IgD-negative memory B cell (primary cell): ENCODE measurements around the gene BPIFB4. TPM values are rescaled to one million over a fixed set of nuclear protein-coding genes. Genes with fewer than 3 reads are reported as not detected.

Experiments
- H3K27ac Mint-ChIP-seq, 3 donors: one replicate each; pipeline ENCODE4 v1.8.0; 2020 to 2022; ENCODE audit warnings: mild to moderate bottlenecking in 3 of 3, mixed read lengths in 3 of 3, moderate library complexity in 1 of 3
- H3K27me3 Mint-ChIP-seq: one replicate; pipeline ENCODE4 v1.8.0; 2021; ENCODE audit warnings: mixed read lengths
- H3K36me3 Mint-ChIP-seq: one replicate; pipeline ENCODE4 v1.8.0; 2020; ENCODE audit warnings: mild to moderate bottlenecking, mixed read lengths
- H3K4me1 Mint-ChIP-seq, 3 donors: one replicate each; pipeline ENCODE4 v1.8.0; 2020 to 2022; ENCODE audit warnings: mixed read lengths in 3 of 3, mild to moderate bottlenecking in 1 of 3
- H3K4me3 Mint-ChIP-seq, 4 donors: one replicate each; pipeline ENCODE4 v1.8.0; 2020 to 2022; ENCODE audit warnings: mild to moderate bottlenecking in 4 of 4, mixed read lengths in 4 of 4, moderate library complexity in 3 of 4
- H3K9me3 Mint-ChIP-seq, 3 donors: one replicate each; pipeline ENCODE4 v1.8.0; 2020 to 2021; ENCODE audit warnings: mixed read lengths in 3 of 3, mild to moderate bottlenecking in 1 of 3
- polyA plus RNA-seq: library from polyadenylated mRNA; unstranded; fragments of 300-500 nt; fragmentation: Illumina TruSeq; gene quantifications from one replicate; pipeline ENCODE4 v1.2.3, GENCODE V29; 2021

Gene BPIFB4
- polyA plus RNA-seq, 1 donor from 2014 or later = not detected

DNA sequence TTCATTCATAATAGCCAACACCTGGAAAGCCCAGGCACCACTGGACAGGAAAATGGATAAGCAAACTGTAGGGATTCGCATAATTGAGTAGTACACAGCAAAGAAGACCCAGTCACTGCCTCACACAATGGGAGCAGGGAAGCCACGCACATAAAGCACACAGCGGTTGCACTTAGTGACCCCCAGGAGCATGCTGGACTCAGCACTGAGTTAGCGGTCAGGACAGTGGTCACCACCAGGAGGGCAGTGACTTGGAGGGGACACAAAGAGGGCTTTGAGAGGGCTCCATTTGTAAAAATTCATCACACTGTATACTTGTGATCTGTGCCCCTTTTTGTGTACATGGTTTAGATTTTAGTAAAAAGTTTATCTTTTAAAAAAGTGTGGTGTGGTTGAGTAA, 28.1 kb upstream of the BPIFB4 start:
- peaks cover 0 to 3% (median 2%) of the 10 kb centered on the region in 3 donors for H3K9me3 Mint-ChIP-seq
- peaks cover 3% of the 10 kb centered on the region for H3K27me3 Mint-ChIP-seq
- no peak overlapping the region for H3K27ac Mint-ChIP-seq
- no peak overlapping the region for H3K4me3 Mint-ChIP-seq
- no peaks in the 10 kb centered on the region for H3K4me1 Mint-ChIP-seq
- peaks cover 2% of the 10 kb centered on the region for H3K36me3 Mint-ChIP-seq

DNA sequence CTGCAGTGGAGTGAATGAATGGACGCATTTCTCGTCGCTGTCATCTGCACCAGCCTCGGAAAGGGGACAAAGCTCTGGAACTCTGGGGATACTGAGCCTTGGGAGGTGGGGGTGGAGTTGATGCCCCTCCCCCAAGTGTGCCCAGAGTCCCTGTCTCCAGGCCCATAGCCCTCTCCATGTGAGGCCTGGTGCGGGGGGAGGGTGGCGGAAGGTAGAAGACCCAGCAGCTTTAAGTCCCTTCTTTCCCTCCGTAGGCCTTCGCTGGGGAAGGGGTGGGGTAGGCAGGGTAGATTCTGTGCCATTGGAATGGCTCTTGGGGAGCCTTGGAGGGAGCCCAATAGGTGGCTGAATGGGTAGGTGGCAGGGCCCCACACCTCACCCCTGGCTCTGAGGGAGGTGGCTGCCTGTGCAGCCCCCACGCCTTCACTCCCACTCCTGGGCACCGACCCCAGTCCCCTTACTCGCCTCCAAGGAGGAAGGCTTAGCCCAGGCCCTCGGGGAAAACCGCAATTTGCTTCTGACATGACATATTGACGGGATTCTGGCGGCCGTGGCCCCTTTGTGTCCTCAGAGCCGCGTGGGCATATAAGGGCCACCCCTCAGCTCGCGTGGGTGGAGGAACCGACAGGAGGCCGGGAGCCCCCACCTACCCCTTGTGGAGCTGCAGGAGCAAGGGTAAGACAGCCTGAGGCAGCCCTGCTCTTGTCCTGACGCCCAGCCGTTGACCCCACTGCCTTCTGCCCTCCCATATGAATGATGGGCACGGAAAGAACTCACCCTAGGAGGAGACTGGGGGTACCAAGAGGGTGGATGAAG, 25.9 kb upstream of the BPIFB4 start, which contains the start of gene BPIFB3:
TSS of gene BPIFB3 (plus strand) at position 613 of the 816 bp plus-strand sequence. CDS start 1,533 bp downstream, outside the sequence.
- Mint-ChIP-seq H3K4me3 (peak within 1 kb of the TSS in 1 of 4 donors; percentile 39), H3K36me3 (peaks cover 2% of the 10 kb centered on the region), H3K4me1 (no peaks in the 10 kb centered on the region), H3K9me3 (no peaks in the 10 kb centered on the region), H3K27ac (peak within 1 kb of the TSS in 1 of 3 donors; percentile 88), H3K27me3 (peaks cover 3% of the 10 kb centered on the region)

DNA sequence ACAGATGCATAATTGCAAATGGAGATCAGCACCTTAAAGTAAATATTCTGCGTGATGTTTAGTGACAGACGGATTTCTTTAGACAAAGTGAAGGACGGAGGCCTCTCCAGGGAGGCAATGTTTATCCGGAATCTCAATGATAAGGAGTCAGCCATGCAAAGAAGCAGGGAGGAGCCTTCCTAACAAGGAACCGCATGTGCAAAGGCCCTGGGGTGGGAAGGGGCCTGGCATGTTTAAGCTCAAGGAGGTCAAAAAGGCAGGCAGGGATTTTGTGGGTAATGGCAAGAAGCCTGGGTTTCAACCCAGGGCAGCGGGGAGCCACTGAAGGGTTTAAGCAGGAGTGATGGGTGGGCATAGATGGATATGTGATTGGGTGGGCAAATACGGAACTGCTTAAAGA, 25.1 kb upstream of the BPIFB4 start:
- Mint-ChIP-seq H3K27me3 (peaks cover 3% of the 10 kb centered on the region), H3K9me3 (no peaks in the 10 kb centered on the region), H3K4me3 (peak overlapping the region in 1 of 4 donors; percentile 39), H3K4me1 (peaks cover 0 to 1% (median 0%) of the 10 kb centered on the region in 3 donors), H3K27ac (peak overlapping the region in 1 of 3 donors; percentile 88), H3K36me3 (peaks cover 2% of the 10 kb centered on the region)

DNA sequence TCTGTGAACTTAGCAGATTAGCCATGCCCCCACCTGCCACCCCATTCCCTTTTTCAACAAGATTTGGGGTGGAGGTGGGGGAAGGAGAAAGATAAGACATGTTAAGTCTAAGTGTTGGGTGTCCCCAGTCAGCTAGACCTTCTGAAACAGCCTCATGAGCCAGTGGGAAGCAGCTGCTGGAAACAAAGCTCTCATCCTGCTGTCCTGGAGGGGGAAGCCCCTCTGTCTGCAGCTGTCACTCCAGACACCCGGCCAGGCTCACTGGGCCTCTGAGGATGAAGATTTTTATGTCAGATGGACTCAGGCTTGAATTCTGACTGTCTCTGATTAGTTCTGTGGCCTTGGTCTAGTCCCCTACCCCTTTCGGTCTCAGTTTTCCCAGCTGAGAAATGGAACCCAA, 24.7 kb upstream of the BPIFB4 start:
- H3K4me1 Mint-ChIP-seq = peaks cover 0 to 1% (median 0%) of the 10 kb centered on the region in 3 donors
- H3K9me3 Mint-ChIP-seq = no peaks in the 10 kb centered on the region
- no peak overlapping the region for H3K4me3 Mint-ChIP-seq
- peaks cover 2% of the 10 kb centered on the region for H3K36me3 Mint-ChIP-seq
- H3K27ac Mint-ChIP-seq = peak overlapping the region in 1 of 3 donors; percentile 88
- peaks cover 3% of the 10 kb centered on the region for H3K27me3 Mint-ChIP-seq

DNA sequence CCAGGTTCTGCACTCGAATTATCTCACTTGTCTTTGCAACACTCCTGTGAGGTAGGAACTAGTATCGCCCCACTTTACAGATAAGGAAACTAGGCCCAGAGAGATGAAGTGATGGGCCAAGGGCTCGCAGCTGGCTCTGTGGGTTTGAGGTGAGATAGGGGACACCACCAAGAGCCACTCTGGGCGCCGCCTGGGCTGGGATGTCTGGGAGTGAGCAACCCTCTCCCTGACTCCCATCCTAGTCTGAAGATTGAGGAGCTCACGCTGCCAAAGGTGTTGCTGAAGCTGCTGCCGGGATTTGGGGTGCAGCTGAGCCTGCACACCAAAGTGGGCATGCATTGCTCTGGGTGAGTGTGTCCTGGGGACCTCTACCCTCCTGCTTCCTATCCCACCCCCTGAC, 20.3 kb upstream of the BPIFB4 start:
- no peaks in the 10 kb centered on the region for H3K9me3 Mint-ChIP-seq
- H3K36me3 Mint-ChIP-seq = peaks cover 2% of the 10 kb centered on the region
- H3K4me1 Mint-ChIP-seq = peaks cover 0 to 1% (median 0%) of the 10 kb centered on the region in 3 donors
- no peak overlapping the region for H3K27ac Mint-ChIP-seq
- H3K4me3 Mint-ChIP-seq = no peak overlapping the region
- peaks cover 6% of the 10 kb centered on the region for H3K27me3 Mint-ChIP-seq

DNA sequence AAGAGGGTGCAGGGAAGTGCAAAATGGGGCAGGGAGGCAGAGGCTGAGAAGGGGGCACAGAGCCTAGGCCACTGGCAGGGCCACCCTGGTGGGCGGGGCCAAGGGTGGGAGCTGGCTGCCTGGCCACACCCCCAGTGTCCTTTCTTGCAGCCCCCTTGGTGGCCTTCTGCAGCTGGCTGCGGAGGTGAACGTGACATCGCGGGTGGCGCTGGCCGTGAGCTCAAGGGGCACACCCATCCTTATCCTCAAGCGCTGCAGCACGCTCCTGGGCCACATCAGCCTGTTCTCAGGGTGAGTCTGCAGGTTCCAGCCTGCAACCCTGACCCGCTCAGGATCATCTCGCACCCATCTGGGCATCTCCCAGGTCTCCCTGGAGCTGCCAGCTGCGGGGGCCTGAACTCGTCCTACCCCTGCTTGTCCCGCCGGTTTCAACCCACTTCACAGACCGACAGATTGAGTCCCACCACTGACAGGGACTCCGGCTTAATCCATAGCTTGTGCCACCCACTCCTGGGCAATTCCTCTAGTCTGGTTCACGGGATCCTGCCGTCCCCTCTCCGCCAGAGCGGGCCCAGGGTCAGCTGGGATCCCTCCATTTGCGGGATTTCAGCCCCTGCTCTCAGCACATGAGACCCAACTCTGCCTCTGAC, 19.6 kb upstream of the BPIFB4 start:
- H3K9me3 Mint-ChIP-seq = no peaks in the 10 kb centered on the region
- H3K36me3 Mint-ChIP-seq = peaks cover 2% of the 10 kb centered on the region
- H3K4me3 Mint-ChIP-seq = no peak overlapping the region

DNA sequence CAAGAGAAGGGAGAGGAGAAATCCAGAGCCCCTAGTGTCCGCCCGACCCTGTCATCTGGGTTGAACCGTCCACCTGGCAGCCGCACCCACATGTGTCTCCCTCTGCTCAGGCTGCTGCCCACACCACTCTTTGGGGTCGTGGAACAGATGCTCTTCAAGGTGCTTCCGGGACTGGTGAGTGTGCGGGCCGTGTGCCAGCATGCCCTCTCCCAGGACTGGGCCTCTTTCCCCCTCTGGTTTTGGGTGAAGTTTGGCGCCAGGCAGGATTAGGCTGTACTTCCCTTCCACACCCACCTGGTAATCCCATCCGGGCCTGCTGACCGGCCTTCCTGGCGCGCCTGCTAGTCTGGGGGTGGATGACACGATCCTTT, 17.8 kb upstream of the BPIFB4 start:
- Mint-ChIP-seq H3K4me3 (no peak overlapping the region), H3K27me3 (peaks cover 3% of the 10 kb centered on the region), H3K9me3 (no peaks in the 10 kb centered on the region), H3K27ac (no peak overlapping the region), H3K36me3 (no peaks in the 10 kb centered on the region), H3K4me1 (peaks cover 0 to 6% (median 3%) of the 10 kb centered on the region in 3 donors)

More for the DNA sequence above, 19.6 kb upstream of the BPIFB4 start:
- Mint-ChIP-seq H3K27me3 (peaks cover 3% of the 10 kb centered on the region), H3K27ac (no peak overlapping the region), H3K4me1 (peaks cover 0 to 1% (median 0%) of the 10 kb centered on the region in 3 donors)

DNA sequence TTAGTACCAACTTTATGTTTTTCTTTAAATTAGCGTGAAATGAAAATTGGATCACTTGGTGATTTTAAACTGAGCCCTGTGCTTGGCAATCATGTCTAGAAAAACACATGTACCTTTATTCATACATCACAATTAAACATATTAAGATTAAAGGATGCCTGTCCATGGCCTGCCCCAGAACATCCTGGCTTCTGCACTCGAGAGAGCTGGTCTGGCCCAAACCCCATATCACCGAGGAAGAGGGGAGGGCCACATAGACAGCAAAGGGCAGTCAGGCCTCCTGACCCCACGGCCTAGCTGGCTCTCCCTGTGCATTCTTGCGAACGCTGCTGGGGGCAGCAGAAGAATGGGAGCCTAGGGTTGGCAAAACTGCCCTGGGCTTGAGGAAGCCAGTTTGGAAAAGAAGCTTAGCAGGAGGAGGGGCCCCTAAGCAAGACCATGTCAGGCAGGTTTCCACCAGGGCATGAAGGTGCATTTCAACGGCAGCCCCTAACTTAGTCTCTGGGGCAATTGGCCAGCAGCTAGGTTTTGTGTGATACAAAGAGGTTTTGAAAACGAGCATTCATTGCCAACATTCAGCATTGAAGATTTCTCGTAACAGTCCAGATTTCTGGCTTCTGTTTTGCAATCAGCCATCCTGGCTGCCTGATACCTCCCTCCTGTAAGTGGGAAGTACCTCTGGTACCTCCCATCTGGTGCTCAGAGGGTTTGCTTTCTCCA, 17.2 kb upstream of the BPIFB4 start:
- no peaks in the 10 kb centered on the region for H3K9me3 Mint-ChIP-seq
- H3K36me3 Mint-ChIP-seq = no peaks in the 10 kb centered on the region
- H3K27ac Mint-ChIP-seq = no peak overlapping the region
- peaks cover 3% of the 10 kb centered on the region for H3K27me3 Mint-ChIP-seq
- no peak overlapping the region for H3K4me3 Mint-ChIP-seq
- H3K4me1 Mint-ChIP-seq = peaks cover 0 to 10% (median 3%) of the 10 kb centered on the region in 3 donors

DNA sequence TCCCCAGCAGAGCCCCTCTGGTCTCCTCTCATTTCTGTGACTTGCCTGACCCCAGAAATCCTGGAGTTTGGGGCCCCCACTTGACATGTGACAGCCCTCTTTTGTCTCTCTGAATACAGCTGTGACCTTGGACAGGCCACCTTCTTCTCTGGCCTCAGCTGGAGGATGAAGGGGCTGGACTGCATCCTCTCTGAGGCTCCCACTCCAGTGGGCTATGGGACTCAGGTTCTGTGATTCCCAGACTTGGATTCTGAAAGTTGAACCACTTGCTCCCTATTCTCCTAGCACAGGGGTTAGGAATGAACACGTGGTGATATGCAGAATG, 16.7 kb upstream of the BPIFB4 start:
- Mint-ChIP-seq H3K9me3 (no peaks in the 10 kb centered on the region), H3K4me1 (peaks cover 0 to 10% (median 3%) of the 10 kb centered on the region in 3 donors), H3K27me3 (peaks cover 3% of the 10 kb centered on the region), H3K36me3 (no peaks in the 10 kb centered on the region), H3K4me3 (no peak overlapping the region), H3K27ac (no peak overlapping the region)

DNA sequence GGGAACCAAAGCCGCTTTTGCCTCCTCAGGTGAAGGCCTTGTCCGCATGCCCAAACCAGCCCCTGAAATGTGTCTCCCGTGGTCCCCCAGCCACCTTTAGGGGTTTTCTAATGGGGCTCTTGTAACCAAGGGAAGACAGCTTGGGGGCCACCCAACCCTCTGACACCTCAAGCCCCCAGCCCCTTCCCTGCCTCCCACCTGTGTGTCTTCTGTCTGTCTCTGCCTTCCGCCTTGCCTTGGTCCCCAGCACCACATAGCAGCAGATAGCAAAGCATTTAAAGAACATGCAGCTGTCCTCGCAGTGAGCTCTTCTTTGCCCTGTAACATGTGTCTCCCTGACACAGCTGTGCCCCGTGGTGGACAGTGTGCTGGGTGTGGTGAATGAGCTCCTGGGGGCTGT, 16.2 kb upstream of the BPIFB4 start:
- H3K4me3 Mint-ChIP-seq = peak overlapping the region in 1 of 4 donors; percentile 24
- H3K4me1 Mint-ChIP-seq = peaks cover 0 to 10% (median 3%) of the 10 kb centered on the region in 3 donors
- no peak overlapping the region for H3K27ac Mint-ChIP-seq
- H3K36me3 Mint-ChIP-seq = no peaks in the 10 kb centered on the region
- H3K9me3 Mint-ChIP-seq = no peaks in the 10 kb centered on the region
- H3K27me3 Mint-ChIP-seq = peaks cover 3% of the 10 kb centered on the region

DNA sequence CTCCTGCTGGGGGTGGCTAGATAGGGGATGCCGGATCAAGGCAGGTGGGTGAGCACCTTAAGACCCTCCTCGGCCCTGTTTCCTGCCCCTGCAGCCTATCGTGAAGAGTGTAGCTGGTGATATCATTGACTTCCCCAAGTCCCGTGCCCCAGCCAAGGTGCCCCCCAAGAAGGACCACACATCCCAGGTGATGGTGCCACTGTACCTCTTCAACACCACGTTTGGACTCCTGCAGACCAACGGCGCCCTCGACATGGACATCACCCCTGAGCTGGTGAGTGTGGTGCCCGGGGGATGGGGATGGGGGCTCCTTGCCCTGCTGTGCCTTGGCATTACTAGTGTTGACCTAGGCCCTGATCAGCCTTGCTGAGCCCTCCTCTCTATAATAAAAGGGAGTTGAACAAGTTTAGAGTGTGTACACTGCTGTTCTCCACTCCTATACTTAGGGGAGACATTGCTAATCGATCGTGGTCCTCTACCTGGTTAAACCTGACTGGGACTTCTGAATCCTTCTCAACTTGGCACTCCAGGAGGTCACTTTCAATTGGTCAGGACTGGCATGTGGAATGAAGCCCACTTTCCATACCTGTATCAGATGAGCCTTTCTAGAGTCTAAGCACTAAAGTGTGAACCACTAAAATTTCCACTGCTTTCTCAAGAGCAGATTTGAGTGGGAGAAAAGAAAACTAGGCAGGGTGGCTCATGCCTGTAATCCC, 14.7 kb upstream of the BPIFB4 start:
- peaks cover 6% of the 10 kb centered on the region for H3K27me3 Mint-ChIP-seq
- H3K27ac Mint-ChIP-seq = no peak overlapping the region
- no peaks in the 10 kb centered on the region for H3K36me3 Mint-ChIP-seq
- peaks cover 0 to 10% (median 2%) of the 10 kb centered on the region in 3 donors for H3K4me1 Mint-ChIP-seq
- no peak overlapping the region for H3K4me3 Mint-ChIP-seq
- H3K9me3 Mint-ChIP-seq = no peaks in the 10 kb centered on the region

DNA sequence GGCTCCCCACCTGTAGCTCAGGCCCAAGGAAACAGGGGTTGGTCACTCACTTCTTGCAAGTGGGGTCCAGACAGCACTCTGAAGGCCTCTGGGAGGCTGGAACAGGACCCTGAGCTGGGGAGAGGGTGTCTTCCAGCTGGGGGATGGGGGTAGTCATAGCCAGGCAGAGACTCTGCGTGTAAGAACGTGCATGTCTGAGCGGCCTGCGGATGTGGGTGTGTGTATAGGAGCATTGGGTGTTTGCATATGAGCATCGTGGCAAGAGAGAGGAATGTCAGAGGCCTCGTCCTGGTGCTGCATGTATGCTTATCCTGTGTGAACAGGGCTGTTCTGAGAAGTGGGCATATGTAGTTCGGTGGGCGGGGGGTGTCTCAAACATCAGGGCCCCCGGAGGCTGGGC, 13.7 kb upstream of the BPIFB4 start:
- Mint-ChIP-seq H3K9me3 (no peaks in the 10 kb centered on the region), H3K4me1 (peaks cover 0 to 10% (median 5%) of the 10 kb centered on the region in 3 donors), H3K27ac (no peak overlapping the region), H3K27me3 (peaks cover 9% of the 10 kb centered on the region), H3K4me3 (no peak overlapping the region), H3K36me3 (no peaks in the 10 kb centered on the region)

DNA sequence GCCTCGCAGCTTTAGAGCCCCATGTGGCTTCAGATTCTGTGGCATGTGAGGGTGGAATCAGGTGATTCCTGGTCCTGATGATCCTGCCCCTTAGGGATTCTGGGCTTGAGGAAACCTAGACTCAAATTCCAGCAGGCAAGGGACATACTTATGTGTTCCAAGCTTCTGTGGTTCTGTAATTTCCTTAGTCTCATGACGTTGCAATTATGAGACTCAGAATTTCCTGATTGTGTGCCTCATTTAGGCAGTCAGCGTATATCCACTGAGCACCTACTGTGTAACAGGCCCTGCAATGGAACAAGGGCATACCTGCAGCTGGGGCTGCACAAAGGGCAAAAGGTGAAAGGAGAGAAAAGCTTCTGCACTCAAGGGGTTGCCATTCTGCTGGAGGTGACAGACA, 11.6 kb upstream of the BPIFB4 start:
- peak overlapping the region in 1 of 3 donors; percentile 77 for H3K27ac Mint-ChIP-seq
- H3K36me3 Mint-ChIP-seq = no peaks in the 10 kb centered on the region
- H3K4me3 Mint-ChIP-seq = no peak overlapping the region
- peaks cover 0 to 10% (median 5%) of the 10 kb centered on the region in 3 donors for H3K4me1 Mint-ChIP-seq
- peaks cover 0 to 2% (median 0%) of the 10 kb centered on the region in 3 donors for H3K9me3 Mint-ChIP-seq
- peaks cover 10% of the 10 kb centered on the region for H3K27me3 Mint-ChIP-seq

DNA sequence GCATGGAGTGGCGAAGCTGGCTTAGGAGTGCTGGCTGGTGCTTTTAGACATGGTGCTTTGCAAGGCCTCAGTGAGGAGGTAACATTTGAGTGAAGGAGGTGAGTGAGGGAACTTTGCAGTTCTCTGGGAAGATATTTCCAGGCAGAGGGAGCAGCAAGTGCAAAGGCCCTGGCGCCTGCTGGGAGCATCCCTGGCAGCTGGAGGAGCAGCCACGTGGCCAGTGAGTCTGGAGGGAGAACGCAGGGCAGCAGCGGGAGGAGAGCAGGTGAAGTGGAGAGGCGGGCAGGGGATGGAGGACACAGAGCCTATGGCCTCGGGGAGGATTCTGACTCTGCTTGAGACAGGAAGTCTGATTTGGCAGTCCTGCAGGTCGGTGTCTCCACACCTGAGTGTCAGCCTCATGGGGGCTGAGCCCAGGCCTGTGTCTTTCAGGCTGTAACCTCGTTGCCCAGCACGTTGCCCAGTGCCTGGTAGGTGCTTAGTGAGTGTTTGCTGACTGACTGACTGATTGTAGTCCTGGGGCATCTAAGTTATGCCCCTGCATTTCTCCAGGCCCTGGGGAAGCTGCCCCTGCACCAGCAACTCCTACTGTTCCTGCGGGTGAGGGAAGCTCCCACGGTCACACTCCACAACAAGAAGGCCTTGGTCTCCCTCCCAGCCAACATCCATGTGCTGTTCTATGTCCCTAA, 11.0 kb upstream of the BPIFB4 start:
- H3K27me3 Mint-ChIP-seq = peaks cover 9% of the 10 kb centered on the region
- peaks cover 0 to 10% (median 5%) of the 10 kb centered on the region in 3 donors for H3K4me1 Mint-ChIP-seq
- H3K36me3 Mint-ChIP-seq = no peaks in the 10 kb centered on the region
- H3K27ac Mint-ChIP-seq = peak overlapping the region in 1 of 3 donors; percentile 77
- no peak overlapping the region for H3K4me3 Mint-ChIP-seq
- peaks cover 0 to 2% (median 0%) of the 10 kb centered on the region in 3 donors for H3K9me3 Mint-ChIP-seq
